GM23248 (cell line): ENCODE data around the gene CNIH2. TPM values are rescaled to one million over a fixed set of nuclear protein-coding genes. Genes with fewer than 3 reads are reported as not detected.
A peak's percentile ranks its signal among the peaks of the same experiment; 100 is the strongest.

Experiments
- DNase-seq: peaks from one replicate; pipeline ENCODE4 v3.0.0-alpha.2; 2015
- H2AFZ ChIP-seq: fragments of 200-600 bp; sonication (generic); 2 replicates; pipeline ENCODE4 v1.6.1; 2016; ENCODE audit warnings: antibody characterized with exemption
- H3F3A ChIP-seq: fragments of 200-600 bp; sonication (generic); 2 replicates; pipeline ENCODE4 v1.6.1; 2016; ENCODE audit warnings: mild to moderate bottlenecking, antibody characterized with exemption, mixed run types; ENCODE audit not compliant: insufficient read depth
- H3K27ac ChIP-seq: fragments of 200-600 bp; sonication (generic); 2 replicates; pipeline ENCODE4 v1.5.1; 2016; ENCODE audit warnings: mild to moderate bottlenecking
- H3K27me3 ChIP-seq: fragments of 200-600 bp; sonication (generic); replicated peaks from 2 replicates; pipeline ENCODE4 v1.6.1; 2016; ENCODE audit warnings: mild to moderate bottlenecking; ENCODE audit not compliant: insufficient read depth
- H3K36me3 ChIP-seq: fragments of 200-600 bp; sonication (generic); 2 replicates; pipeline ENCODE4 v1.6.1; 2016; ENCODE audit warnings: low read depth, mild to moderate bottlenecking
- H3K4me1 ChIP-seq: fragments of 200-600 bp; sonication (generic); 2 replicates; pipeline ENCODE4 v1.6.1; 2016; ENCODE audit warnings: mild to moderate bottlenecking; ENCODE audit not compliant: insufficient read depth
- H3K4me2 ChIP-seq: fragments of 200-600 bp; sonication (generic); one replicate; pipeline ENCODE4 v1.6.1; 2016; ENCODE audit warnings: mild to moderate bottlenecking; ENCODE audit not compliant: unreplicated experiment
- H3K4me3 ChIP-seq: fragments of 200-600 bp; sonication (generic); 2 replicates; pipeline ENCODE4 v1.5.1; 2016; ENCODE audit warnings: mild to moderate bottlenecking
- H3K79me2 ChIP-seq: fragments of 200-600 bp; sonication (generic); 2 replicates; pipeline ENCODE4 v1.6.1; 2016; ENCODE audit warnings: mild to moderate bottlenecking; ENCODE audit not compliant: insufficient read depth
- H3K9ac ChIP-seq: fragments of 200-600 bp; sonication (generic); 2 replicates; pipeline ENCODE4 v1.6.1; 2016; ENCODE audit warnings: mild to moderate bottlenecking
- H3K9me2 ChIP-seq: fragments of 200-600 bp; sonication (generic); 2 replicates; pipeline ENCODE4 v1.6.1; 2016; ENCODE audit warnings: mixed run types, mild to moderate bottlenecking, moderate library complexity; ENCODE audit not compliant: insufficient read depth
- H3K9me3 ChIP-seq: fragments of 200-600 bp; sonication (generic); one replicate; pipeline ENCODE4 v1.6.1; 2017; ENCODE audit warnings: low read depth
- H4K20me1 ChIP-seq: fragments of 200-600 bp; sonication (generic); 2 replicates; pipeline ENCODE4 v1.6.0; 2016; ENCODE audit not compliant: insufficient read depth
- EZH2 ChIP-seq: fragments of 200-600 bp; sonication (generic); IDR thresholded peaks from 2 replicates; pipeline ENCODE4 v1.6.1; 2018; ENCODE audit warnings: antibody characterized with exemption, mild to moderate bottlenecking; ENCODE audit not compliant: insufficient read depth, poor library complexity, severe bottlenecking
- EZH2phosphoT487 ChIP-seq: fragments of 200-600 bp; sonication (generic); IDR thresholded peaks from 2 replicates; pipeline ENCODE4 v1.6.1; 2018; ENCODE audit warnings: antibody characterized with exemption, moderate library complexity, mild to moderate bottlenecking, low read depth; ENCODE audit not compliant: insufficient read depth
- WGBS, 2 experiments: methylation state at CpG; one replicate each; pipeline ENCODE4 v1.1.6; 2015 to 2017; ENCODE audit warnings: low lambda C conversion rate in 2 of 2, low coverage in 1 of 2; ENCODE audit errors: missing lambda C conversion rate in 2 of 2; 5-methylcytosine and 5-hydroxymethylcytosine counted together
- in situ Hi-C: fragments of 300-500 bp; cut with MboI; formaldehyde crosslinking; loops from 2 replicates; pipeline ENCODE4 v1.15.0; 2020
- polyA plus RNA-seq: library from polyadenylated mRNA; unstranded; fragments of >200 nt; fragmentation: Nextera tagmentation; extraction: Ambion mirVana; gene quantifications from 2 replicates; pipeline ENCODE4 v1.2.1, GENCODE V29; 2016
- total RNA-seq: library from RNA; depleted of rRNA; stranded (reverse); fragments of >200 nt; shearing (Covaris generic); gene quantifications from 2 replicates; pipeline ENCODE4 v1.2.3, GENCODE V29; 2014

The CNIH2 gene
- total and polyA plus RNA-seq, 2 experiments from 2014 or later, result 0.50 to 1.4 TPM

GRCh38 chr11:66278363-66279091 lies 552 bp downstream of the CNIH2 start:
- Histone ChIP-seq H4K20me1 (no peaks in the 10 kb centered on the region), H3K9me3 (no peaks in the 10 kb centered on the region), H3F3A (peaks cover 21% of the 10 kb centered on the region), H3K79me2 (no peaks in the 10 kb centered on the region), H3K27me3 (no peaks in the 10 kb centered on the region), H3K36me3 (peaks cover 7% of the 10 kb centered on the region; the same call in 1 of the 2 replicates), H2AFZ (no peak overlapping the region), H3K9me2 (no peaks in the 10 kb centered on the region), H3K4me1 (no peaks in the 10 kb centered on the region), H3K9ac (no peak overlapping the region), H3K4me2 (no peak overlapping the region), H3K27ac (no peak overlapping the region), H3K4me3 (no peak overlapping the region)
- 0 to 4% methylated on average over 16 to 22 of the region's 45 CpGs for WGBS, 2 experiments
- in situ Hi-C loops, result no loop called here
- TF ChIP-seq EZH2 (no peak), EZH2phosphoT487 (no peak)
- peak; percentile 59 for DNase-seq

DNA sequence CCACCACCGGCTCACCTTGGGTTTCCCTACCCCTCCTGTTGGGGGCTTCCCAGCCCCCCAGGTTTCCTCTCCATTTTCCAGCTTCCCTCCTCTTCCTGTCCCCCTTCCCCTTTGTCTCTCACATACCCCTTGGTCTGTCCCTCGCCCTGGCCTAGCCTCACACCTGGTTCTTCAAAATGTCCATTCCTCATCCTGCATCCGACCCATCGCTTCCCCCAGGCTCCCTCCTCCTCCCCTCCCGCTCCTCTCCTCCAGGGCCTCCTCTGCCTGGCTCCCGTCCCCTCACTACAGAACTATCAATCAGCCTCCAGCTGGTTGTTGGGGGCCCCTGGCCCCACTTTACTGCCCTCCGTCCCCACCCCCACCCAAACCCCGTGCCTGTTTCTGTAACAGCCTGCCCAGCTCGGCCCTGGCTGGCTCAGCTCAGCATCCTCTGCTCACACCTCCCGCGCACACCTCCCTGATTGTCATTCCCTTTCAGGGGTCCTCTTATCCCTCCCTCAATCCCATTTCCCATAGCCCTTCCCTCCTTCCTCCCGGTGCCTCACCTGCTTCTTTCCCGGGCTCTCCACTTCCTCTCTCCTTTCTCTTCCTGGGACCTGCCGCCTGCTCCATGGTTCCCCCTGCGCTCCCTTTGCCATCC lies 1.2 kb downstream of the CNIH2 start:
- in situ Hi-C loops, result no loop called here
- Histone ChIP-seq H3K36me3 (0 out of 2 replicates have a peak, but pooled peaks cover under 1% of the 10 kb centered on the region), H3K4me1 (no peaks in the 10 kb centered on the region), H3K27me3 (no peaks in the 10 kb centered on the region), H4K20me1 (no peaks in the 10 kb centered on the region), H3K9ac (no peak overlapping the region), H3F3A (peaks cover 21% of the 10 kb centered on the region), H3K9me3 (no peaks in the 10 kb centered on the region), H3K27ac (no peak overlapping the region), H3K9me2 (no peaks in the 10 kb centered on the region), H3K4me2 (no peak overlapping the region), H3K79me2 (no peaks in the 10 kb centered on the region), H3K4me3 (no peak overlapping the region), H2AFZ (no peak overlapping the region)
- 68 to 84% methylated on average over 4 to 15 of the region's 15 CpGs for whole genome bisulfite sequencing, 2 experiments
- no peak for DNase-seq
- TF ChIP-seq EZH2phosphoT487 (no peak), EZH2 (no peak)

DNA sequence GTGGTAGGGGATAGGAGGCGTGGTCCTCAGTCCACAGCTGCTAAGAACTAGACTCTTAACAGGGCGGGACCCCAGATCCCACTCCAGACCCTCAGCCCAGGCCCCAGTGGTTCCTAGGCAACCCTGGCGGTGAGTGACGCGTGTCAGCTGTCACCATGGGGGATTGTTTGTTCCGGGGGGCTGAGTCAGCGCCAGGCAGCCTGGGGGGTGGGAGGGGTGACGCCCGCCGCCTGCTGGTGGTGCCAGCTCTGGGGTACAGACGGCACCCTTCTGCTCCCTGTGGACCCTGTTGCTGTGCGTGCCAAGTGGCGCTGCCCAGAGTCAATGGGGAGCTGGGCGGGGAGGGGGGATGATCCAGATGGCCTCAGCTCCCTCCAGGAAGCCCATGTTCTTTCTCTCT lies 2.5 kb downstream of the CNIH2 start:
- H3K9ac ChIP-seq, result no peak overlapping the region
- no peak overlapping the region for H3K4me2 ChIP-seq
- in situ Hi-C loops, result no loop called here
- H3K79me2 ChIP-seq, result peaks cover 9% of the 10 kb centered on the region
- no peaks in the 10 kb centered on the region for H3K9me2 ChIP-seq
- H3K4me1 ChIP-seq, result no peaks in the 10 kb centered on the region
- no peaks in the 10 kb centered on the region for H3K36me3 ChIP-seq
- no peaks in the 10 kb centered on the region for H4K20me1 ChIP-seq
- peaks cover 21% of the 10 kb centered on the region for H3F3A ChIP-seq
- 39 to 46% methylated on average over 12 to 14 of the region's 14 CpGs for WGBS, 2 experiments
- H3K27me3 ChIP-seq, result no peaks in the 10 kb centered on the region
- DNase-seq, result no peak
- no peak overlapping the region for H3K4me3 ChIP-seq
- no peak overlapping the region for H3K27ac ChIP-seq
- TF ChIP-seq EZH2 (no peak), EZH2phosphoT487 (no peak)
- H2AFZ ChIP-seq, result no peak overlapping the region
- H3K9me3 ChIP-seq, result no peaks in the 10 kb centered on the region

- no peak overlapping the region for H3K4me2 ChIP-seq
- in situ Hi-C loops, result no loop called here
- 49 to 52% methylated on average over 6 of the region's 6 CpGs for WGBS, 2 experiments
- no peaks in the 10 kb centered on the region for H3K9me2 ChIP-seq
- no peaks in the 10 kb centered on the region for H3K4me1 ChIP-seq
- H3K9me3 ChIP-seq, result no peaks in the 10 kb centered on the region
- H3K79me2 ChIP-seq, result peaks cover 15% of the 10 kb centered on the region
- H3K4me3 ChIP-seq, result no peak overlapping the region
- no peak overlapping the region for H2AFZ ChIP-seq
- H3F3A ChIP-seq, result peaks cover 21% of the 10 kb centered on the region
- H3K27ac ChIP-seq, result no peak overlapping the region
- no peaks in the 10 kb centered on the region for H3K27me3 ChIP-seq
- no peak overlapping the region for H3K9ac ChIP-seq
- no peaks in the 10 kb centered on the region for H4K20me1 ChIP-seq
- TF ChIP-seq EZH2phosphoT487, result no peak
- TF ChIP-seq EZH2, result no peak
- no peaks in the 10 kb centered on the region for H3K36me3 ChIP-seq
- DNase-seq, result peak; percentile 47
Observed at GRCh38 chr11:66281001-66281400, 3.0 kb downstream of the CNIH2 start.
